NCI-H1436 (cell line): Measurements from ENCODE around the gene SPAG9.

ENCODE experiments used
- DNase-seq: peaks from one replicate; lab custom pipeline; 2025; lab: John Stamatoyannopoulos, UW

The SPAG9 gene

DNA sequence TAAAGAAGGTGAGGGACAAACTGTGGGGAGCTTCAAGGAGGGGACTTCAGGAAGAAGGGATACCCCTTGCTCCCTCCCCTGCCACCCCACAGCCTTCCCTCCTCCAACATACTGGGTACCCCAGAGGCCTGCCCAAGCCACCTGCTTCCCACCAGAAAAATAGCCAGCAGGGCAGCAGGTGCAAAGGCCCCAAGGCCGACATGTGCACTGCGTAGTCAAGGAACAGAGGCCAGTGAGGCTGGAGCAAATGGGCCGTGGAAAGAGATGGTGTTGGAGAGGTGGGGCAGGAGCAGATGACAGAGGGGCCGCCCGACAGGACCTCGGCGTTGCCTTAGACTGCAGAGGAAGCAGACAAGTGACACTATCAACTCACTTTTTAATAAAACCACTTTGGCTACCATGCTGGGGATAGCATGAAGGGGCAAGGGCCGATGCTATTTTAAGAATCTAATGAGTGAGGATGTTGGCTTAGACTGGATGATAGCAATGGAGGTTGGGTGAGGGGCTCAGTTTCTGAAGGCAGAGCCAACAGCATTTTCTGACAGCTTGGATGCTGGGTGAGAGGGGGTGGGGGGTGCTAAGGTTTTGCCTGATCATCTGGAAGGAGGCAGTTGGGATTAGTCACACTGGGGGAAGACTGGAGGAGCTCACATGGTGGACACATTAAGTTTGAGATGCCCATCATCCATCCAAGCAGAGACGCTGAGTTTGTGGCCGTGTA is 181.7 kb downstream of the SPAG9 start:
- no peak for DNase-seq

DNA sequence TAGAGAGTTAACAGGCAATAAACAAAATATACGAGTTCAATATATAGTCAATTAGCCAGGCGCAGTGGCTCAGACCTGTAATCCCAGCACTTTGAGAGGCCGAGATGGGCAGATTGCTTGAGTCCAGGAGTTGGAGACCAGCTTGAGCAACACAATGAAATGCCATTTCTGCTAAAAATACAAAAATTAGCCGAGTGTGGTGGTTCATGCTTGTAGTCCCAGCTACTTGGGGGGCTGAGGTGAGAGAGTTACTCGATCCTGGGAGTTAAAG is 184.7 kb downstream of the SPAG9 start:
- DNase-seq = no peak

DNA sequence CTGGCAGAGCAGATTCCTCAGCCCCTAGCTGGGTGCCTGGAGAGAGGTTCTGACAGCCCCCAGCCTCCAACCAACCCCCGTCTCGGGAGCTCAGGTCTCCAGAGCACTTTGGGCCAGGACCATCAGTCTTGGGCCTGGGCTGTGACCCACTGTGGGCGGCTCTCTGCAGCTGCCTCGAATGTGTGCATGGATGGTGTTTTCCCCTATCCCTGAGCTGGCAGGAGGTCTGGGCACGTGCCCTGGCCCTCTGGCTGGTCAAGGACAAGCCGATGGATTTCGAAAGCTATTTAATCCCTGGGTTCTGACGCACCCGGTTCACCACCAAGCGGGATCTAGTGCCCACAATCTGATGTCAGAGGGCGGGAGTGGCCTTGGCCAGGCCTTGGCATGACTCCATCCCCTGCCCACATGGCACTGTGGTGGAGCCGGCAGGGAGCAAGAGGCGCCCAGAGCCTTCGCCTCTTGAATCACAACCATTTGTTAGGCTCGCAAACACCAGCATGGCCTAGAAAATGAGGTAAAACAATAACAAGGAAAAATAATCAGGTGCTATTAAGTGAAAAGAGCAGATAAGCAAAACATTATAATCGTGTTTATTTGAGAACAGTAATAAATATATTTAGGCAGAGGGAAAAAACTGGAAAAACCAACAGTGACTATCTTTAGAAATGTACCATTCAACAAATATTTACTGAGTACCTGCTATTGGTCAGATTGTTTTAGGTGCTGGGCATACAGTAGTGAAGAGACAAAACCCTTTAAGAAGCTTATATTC is 185.3 kb downstream of the SPAG9 start:
- DNase-seq = no peak

DNA sequence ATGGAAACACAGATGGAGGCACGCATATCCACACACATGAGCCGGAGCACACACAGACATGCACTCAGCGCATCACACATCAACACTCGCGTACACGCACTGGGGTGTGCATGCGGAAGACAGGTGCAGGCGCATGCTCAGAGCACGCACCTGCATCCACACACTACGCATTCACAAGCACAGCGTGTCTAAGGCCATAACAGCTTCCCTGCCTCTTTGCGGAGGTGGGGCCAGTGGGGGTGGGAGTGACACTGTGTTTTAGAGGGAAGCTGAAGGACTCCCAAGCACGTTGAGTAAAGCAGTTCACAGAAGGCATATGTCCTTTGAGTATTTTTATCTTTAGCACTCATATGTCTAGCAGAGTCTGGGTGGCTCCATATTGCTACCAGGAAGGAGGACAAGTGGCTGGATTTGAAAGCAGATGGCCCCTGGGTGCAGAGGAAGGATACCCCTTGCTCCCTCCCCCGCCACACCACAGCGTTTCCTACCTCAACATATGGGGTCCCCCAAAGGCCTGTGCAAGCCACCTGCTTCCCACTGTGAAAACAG is 185.9 kb downstream of the SPAG9 start:
- no peak for DNase-seq

- no peak for DNase-seq
Observed at GRCh38 chr17:50934161-50934560, 186.5 kb downstream of the SPAG9 start.

GRCh38 chr17:50931144-50931908 is 189.3 kb downstream of the SPAG9 start:
- DNase-seq = peak; percentile 88

- DNase-seq = no peak
Observed at GRCh38 chr17:50928646-50929045, 192.0 kb downstream of the SPAG9 start.

DNA sequence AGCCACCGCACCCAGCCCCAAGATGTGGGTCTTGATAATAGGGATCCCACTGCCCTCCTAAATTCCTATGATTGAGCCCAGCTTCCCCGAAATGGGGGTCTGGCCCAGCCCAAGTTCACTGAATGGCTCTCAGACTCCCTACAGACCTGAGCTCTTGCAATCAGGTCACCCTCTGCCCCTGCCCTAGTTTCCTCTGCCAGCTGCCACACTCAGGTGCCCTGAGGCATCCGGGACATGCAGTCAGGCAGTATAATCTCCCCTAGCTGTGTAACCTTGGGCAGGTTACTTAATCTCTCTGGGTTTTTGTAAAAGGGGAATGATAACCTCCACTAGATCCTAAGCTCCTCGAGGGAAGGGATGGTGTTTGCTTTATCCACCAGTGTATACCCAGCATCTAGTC is 193.4 kb downstream of the SPAG9 start:
- no peak for DNase-seq

DNA sequence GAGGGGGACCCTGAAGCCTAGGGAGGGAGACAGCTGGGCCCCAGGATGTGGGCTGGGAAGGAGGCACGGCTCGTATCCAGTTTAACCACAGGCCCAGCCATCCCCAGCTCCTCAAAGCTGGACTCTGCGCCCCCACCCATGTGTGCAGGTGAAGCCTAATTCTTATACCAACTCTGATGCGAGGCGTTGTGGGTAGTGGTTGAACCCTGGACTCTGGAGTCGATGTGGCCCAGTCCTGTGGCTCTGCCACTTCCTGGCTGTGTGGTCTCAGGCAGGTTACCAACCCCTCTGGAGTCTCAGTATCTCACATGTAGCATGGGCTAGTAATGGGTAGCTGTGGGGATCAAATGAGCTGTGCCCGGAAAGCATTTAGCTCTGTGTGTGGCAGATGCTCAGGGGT is 194.1 kb downstream of the SPAG9 start:
- no peak for DNase-seq

DNA sequence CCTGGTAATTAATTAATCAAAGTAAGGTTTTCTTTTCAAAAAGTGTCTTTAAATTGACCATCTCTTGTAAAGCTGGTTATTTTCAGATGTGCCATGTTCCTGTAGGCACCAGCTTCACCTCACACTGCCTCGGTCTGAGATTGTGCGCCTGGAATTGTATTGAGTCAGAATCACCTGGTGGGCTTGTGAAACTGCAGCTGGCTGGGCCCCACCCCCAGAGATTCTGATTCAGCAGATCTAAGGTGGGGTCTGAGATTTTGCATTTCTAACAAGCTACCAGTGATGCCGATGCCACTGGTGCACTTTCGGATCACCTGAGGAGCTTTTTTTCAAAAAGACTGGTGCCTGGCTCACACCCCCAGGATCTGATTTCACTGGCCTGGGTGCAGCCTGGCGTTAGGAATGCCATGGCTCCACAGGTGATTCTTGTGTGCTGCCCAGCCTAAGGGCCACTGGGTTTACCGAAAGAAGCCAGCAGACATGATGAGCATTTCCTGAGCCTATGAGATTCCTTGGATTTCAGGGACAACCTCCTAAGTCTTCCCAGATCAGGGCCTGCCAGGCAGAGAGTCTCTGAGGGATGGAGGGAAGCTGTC is 195.3 kb downstream of the SPAG9 start:
- no peak for DNase-seq

- no peak for DNase-seq
Observed at GRCh38 chr17:50924800-50925199, 195.9 kb downstream of the SPAG9 start.

- DNase-seq = no peak
Observed at GRCh38 chr17:50924300-50924699, 196.4 kb downstream of the SPAG9 start.

DNA sequence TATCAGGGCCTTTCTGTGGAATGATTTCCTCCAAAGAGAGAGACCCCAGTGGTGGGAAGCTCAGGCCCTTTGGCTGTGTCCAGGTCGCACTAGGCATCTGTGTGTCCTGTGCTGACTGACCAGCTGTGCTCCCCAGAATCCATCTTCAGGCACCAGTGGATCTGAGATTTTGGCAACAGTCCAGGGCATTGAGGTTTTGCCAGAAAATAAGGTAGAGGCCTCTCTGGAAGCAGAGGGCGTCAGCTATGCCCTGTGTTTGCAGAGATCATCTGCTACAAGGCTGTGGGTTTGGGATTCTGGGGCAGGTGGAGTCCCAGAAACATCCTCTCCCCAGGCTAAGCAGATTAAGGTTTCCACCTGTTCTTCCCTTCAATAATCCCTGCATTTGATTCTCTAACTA is 197.1 kb downstream of the SPAG9 start:
- peak; percentile 16 for DNase-seq

DNA sequence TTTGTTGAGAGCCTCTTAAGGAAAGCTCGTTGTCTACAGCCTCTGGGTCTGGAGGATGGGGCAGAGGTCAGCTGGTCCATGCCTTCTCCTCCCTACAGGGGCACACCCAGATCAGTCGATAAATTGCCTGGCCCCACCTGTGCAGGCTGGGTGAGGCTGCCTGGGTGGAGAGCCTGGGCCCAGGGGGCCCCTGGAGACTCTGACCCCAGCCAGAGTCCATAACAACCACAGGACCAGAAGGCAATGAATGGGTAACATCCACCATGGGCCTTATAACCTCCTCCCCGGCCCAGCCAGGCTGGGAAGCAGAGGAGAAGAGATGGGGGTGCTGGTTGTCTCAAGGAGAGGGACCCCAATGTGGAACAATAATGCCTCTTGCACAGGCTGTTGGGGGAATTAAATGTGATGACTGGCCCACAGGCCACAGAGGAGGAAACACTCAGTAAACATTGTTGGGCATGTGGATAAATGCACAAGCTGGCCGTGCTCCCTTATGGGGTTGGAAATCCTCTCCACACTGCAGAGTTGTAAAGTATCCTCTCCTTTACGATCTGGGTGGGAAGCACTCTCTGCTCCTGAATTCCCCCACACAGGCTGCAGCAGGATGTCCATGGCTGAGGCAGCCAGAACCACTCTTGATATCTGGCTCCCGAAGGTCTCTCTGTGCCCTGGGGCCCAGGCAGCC is 197.8 kb downstream of the SPAG9 start:
- no peak for DNase-seq

DNA sequence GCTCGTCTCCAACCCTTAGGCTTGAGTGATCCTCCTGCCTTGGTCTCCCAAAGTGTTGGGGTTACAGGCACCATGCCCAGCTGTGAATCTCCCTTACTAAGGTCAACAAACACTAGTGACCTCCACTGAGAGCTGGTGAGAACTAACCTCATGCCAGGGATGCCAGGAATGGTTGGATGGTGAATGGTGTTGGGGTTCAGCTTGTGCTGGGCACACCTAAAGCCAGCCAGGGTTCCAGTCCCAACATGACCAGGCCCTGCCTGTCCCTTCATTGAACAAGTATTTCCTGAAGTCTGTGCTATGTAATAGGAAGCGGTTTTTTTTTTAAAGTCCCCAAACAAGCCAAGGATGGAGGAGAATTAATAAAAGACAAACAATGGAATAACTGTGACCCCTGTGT is 198.6 kb downstream of the SPAG9 start:
- DNase-seq = no peak

- no peak for DNase-seq
Observed at GRCh38 chr17:50920891-50921586, 199.6 kb downstream of the SPAG9 start.

GRCh38 chr17:50920041-50920410 is 200.6 kb downstream of the SPAG9 start:
- DNase-seq = peak; percentile 62

DNA sequence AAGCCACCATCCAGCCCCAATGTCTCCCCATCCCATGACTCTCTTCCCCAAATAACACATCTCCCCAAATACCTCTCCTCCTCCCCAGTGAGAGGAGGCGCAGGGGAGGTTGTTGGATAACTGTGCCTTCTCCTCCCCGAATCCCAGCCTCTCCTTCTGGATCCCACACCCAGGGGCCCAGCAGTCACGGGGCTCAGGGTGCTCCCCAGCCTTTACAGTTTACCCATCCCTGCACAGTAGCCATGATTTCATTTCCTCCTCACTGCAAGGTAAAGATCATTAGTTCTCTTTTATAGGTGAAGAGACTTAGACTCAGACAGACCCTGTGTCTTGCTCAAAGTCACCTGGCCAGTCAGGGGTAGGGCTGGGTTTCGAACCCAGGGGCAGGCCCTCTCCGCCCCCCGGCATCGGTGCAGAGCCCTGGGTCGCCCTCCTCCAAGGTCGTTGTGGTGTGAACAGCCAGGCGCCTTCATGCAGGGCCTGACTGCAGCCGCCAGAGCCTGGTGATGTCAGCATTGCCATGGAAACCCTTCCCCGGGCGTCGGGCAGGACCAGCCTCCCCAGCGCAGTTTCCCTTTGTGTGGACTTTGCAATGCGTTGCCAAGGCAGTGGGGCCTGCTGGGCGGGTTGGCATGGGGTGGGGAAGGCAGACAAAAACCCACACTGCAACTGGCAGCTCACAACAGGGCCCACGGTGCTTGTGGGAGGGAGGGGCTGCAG is 201.2 kb downstream of the SPAG9 start:
- DNase-seq = peak; percentile 99

DNA sequence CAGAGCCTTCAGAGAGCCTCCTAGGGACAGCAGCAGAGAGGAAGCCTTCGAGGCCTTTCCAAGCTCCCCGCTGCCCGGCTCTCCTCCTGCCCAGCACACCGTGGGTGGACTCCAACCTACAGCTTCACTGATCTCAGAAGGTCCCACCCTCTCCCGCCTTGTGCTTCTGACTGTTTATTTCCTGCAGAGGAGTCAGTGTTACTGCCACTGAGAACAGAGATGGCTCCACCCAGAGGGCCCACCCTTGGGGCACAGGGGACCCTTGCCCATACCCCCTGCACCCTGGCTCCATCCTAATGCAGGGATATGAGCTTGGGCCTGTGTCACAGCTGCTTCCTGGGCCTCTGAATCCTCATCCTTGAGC is 201.8 kb downstream of the SPAG9 start:
- no peak for DNase-seq

GRCh38 chr17:50918071-50918932 is 202.4 kb downstream of the SPAG9 start:
- DNase-seq = no peak
